Measurements from ENCODE around the gene SPATA31C2.
A peak's percentile ranks its signal among the peaks of the same experiment; 100 is the strongest.
"Not testable (repeated sequence)": the region's sequence is repeated elsewhere in the genome, so short reads cannot be mapped to it uniquely, and the experiment has no call there.

The SPATA31C2 gene

DNA sequence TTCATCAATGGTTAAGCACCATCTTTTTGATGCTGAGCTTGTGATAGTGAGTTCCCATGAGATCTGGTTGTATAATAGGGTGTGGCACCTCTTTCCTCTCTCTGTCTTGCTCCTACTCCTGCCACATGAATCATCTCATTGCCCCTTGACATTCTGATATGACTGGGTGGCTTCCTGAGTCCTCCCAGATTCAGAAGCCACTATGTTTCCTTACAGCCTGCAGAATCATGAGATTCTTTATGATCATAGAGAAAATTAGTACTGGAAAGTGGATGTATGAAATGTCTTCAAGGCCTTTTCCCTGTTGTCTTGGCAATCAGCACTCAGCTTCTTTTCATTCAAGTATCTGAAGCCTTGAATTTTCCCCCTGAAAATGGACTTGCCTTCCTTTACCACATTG is 14.9 kb downstream of the SPATA31C2 start:
- not testable (repeated sequence) for DNase-seq

DNA sequence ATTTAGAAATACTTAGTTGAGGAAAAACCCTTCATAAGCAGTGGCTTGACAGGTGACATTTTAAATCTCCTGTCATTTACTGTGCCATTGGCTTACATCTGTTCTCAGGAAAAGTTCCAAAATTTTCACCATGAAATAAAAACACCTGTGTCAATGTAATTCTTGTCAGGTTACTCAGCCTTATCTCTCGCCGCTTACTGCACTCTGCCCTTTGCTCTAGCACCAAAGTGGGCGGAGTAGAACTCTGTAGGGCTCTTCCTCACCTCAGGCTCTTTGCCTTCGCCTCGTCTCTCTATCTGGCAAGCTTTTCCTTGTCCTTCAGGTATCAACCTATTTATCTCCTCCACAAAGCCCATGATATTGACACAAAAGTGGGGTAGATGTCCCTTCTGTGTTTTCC is 20.2 kb downstream of the SPATA31C2 start:
- DNase-seq: not testable (repeated sequence)

DNA sequence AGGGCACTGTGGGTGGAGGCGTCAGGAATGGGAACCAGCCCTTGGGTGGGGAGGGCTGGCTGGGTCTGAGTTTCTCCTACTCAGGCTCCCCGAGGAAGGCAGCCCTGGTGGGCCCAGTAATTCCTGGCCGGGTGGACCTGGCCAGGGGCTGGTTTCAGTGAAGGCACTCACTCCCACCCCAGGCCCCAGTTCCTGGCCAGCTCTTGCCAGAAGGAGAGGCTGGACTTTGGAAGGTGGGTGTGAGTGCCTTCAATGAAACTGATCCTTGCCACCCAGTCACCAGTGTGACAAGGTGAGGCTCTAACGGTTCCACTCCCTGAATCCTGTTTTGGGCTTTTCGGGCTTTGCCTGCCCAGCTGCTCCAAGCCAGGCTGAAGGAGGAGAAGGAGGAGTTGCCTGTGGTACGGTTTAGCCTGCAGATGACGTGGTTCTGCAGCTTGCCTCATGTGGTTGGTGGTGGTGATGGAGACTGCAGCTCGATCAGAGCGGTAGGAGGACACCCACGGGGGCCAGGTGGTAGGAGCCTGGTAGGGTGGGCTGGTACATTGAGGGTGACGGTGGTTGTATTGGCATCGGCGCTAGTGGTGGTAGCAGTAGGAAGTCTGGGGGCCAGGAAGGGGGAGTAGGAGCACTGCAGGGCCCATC is 23.2 kb downstream of the SPATA31C2 start:
- not testable (repeated sequence) for DNase-seq

GRCh38 chr9:88114283-88114967 is 23.9 kb downstream of the SPATA31C2 start:
- not testable (repeated sequence) for DNase-seq

- DNase-seq: not testable (repeated sequence)
These were observed 24.8 kb downstream of the SPATA31C2 start for GRCh38 chr9:88113156-88114130.

DNA sequence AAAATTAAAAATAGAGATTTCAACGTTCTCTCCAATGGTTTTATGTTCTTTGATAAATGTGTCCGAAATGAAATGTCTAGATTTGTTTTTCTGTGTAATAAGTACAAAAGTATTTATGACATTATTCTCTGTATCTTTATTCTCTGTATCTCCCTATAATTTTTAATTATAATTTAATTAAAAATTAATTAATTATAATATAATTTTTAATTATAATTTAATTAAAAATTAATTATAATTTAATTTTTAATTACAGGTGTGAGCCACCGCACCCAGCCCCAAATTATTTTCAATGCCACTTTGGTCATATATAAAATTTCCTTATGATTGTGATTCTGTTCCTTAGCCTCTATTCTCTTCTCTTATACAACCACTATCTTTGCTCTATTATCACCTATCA is 28.2 kb downstream of the SPATA31C2 start:
- DNase-seq: no peak

DNA sequence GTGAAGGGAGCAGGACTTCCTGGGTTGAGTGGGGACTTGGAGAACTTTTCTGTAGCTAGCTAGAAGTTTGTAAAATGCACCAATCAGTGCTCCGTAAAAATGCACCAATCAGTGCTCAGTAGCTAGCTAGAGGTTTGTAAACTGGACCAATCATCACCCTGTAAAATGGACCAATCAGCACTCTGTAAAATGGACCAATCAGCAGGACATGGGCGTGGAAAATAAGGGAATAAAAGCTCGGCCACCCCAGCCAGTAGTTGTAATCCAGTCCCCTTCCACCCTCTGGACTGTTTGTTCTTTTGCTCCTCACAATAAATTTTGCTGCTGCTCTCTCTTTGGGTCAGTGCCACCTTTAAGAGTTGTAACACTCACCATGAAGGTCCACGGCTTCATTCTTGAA is 29.5 kb downstream of the SPATA31C2 start:
- no peak for DNase-seq

GRCh38 chr9:88106492-88106891 is 31.8 kb downstream of the SPATA31C2 start:
- peak; percentile 8 for DNase-seq

DNA sequence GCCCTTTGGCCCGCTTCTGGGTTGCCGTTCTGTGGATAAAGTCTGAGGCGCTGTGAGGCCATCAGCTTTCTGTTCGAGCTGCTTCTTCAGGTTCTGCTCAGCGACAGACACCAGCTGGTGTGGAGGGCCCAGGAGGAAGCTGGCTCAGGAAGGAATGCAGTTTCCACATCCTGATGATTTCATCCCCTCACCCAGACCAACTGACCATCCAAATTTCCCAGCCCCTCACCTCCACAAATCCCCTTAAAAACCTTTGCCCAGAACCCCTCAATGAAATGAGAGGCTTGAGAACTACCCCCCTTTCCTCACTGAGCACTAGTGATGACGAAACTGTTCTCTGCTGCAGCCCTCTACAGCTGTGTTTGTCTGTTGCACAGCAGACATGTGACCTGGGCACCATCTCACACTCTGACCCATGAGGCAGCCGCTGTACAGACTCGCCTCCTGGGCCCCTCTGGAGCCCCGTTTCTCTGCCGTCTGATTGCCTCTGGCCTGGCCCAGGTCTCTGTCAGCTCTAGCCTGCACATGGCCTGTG is 45.4 kb downstream of the SPATA31C2 start:
- no peak for DNase-seq

DNA sequence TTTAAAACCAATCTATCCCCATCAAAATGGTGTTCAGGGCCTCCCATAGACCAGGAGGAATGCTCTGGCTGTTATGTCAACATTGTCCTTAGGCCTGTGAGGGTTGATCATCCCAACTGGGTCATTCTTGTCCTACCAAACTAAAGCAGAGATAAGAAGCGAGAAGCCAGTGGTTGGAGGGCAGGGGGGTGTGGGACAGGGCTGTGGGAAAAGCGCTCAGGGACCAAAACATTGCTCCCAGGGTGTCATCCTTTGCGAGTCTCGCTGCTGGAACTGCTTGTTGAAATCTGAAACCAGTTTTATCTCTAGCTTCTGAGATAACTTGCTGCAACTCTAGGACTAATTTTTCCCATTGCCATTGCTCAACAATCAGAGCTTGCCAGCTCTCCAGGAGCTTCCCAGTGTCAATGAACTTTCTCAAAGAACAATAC is 48.1 kb downstream of the SPATA31C2 start:
- no peak for DNase-seq

- no peak for DNase-seq
These were observed 50.4 kb downstream of the SPATA31C2 start for GRCh38 chr9:88087906-88088305.

GRCh38 chr9:88085476-88085875 is 52.8 kb downstream of the SPATA31C2 start:
- DNase-seq: no peak

GRCh38 chr9:88084357-88085183 is 53.7 kb downstream of the SPATA31C2 start:
- DNase-seq: no peak

Data from activated naive CD4-positive, alpha-beta T cell treated with Interleukin-2 at 50 U/mL for 16 hours (primary cell).